A549 (cell line): Measurements from ENCODE around the gene GBE1.

ENCODE experiments used
- CEBPB ChIP-seq, 2 experiments: fragments of >200 bp in 1 of 2; sonication (Bioruptor Twin) in 1 of 2; formaldehyde crosslinking in 1 of 2; IDR thresholded peaks; 2 replicates each; pipeline ENCODE4 v1.6.1; 2012 to 2016
- CTCF ChIP-seq: fragments of >200 bp; sonication (Bioruptor Twin); formaldehyde crosslinking; IDR thresholded peaks from 3 replicates; pipeline ENCODE4 v1.5.1; 2016
- HDAC2 ChIP-seq: fragments of 200-600 bp; sonication (generic); IDR thresholded peaks from 2 replicates; pipeline ENCODE4 v1.6.1; 2016
- HOXB13 ChIP-seq: fragments of 250-450 bp; sonication (Bioruptor Pico); IDR thresholded peaks from 2 replicates; pipeline ENCODE4 v1.5.0; 2020; ENCODE audit warnings: low read depth, mild to moderate bottlenecking, moderate library complexity
- POLR2A ChIP-seq: IDR thresholded peaks from 2 replicates; pipeline ENCODE4 v1.6.1; 2012; ENCODE audit warnings: mild to moderate bottlenecking, low read length
- RAD21 ChIP-seq, 2 experiments: fragments of >200 bp in 1 of 2; sonication (Bioruptor Twin) in 1 of 2; formaldehyde crosslinking in 1 of 2; IDR thresholded peaks in 1 of 2; conservative IDR thresholded peaks in 1 of 2; 2 replicates in 1 of 2; 3 replicates in 1 of 2; pipeline ENCODE4 v1.6.1; 2012 to 2018; ENCODE audit warnings: inconsistent platforms in 1 of 2
- TFCP2L1 ChIP-seq: fragments of 250-450 bp; sonication (Bioruptor Pico); IDR thresholded peaks from 2 replicates; pipeline ENCODE4 v1.5.0; 2021; ENCODE audit warnings: mild to moderate bottlenecking

- TF ChIP-seq HOXB13 (CRISPR knock-in tag) (no peak), CEBPB (IDR thresholded peaks at IDR 0.05) (no peak), CTCF (no peak), TFCP2L1 (CRISPR knock-in tag) (no peak), POLR2A (no peak), RAD21 (conservative IDR thresholded peaks at IDR 0.05 in 1 of 2, IDR thresholded peaks at IDR 0.05 in 1 of 2) (no peak), HDAC2 (no peak)
Observed at GRCh38 chr3:81459733-81460132, 301.7 kb downstream of the GBE1 start.
